Smooth muscle cell (in vitro differentiated cells): Measurements from ENCODE around the gene SHISAL1. TPM values are rescaled to one million over a fixed set of nuclear protein-coding genes. Genes with fewer than 3 reads are reported as not detected.

Source experiments
- DNase-seq: peaks from one replicate; lab custom pipeline; 2025; ENCODE audit not compliant: unreplicated experiment; lab: John Stamatoyannopoulos, UW
- H2AFZ ChIP-seq: fragments of 200-600 bp; sonication (generic); 2 replicates; pipeline ENCODE4 v1.6.0; 2016; ENCODE audit warnings: antibody characterized with exemption, low read depth, mild to moderate bottlenecking
- H3F3A ChIP-seq: fragments of 200-600 bp; sonication (generic); 2 replicates; pipeline ENCODE4 v1.6.0; 2017; ENCODE audit warnings: antibody characterized with exemption, low read depth
- H3K27ac ChIP-seq: fragments of 200-600 bp; sonication (generic); 2 replicates; pipeline ENCODE4 v1.5.1; 2016; ENCODE audit warnings: low read depth, mild to moderate bottlenecking
- H3K27me3 ChIP-seq: fragments of 200-600 bp; sonication (generic); 2 replicates; pipeline ENCODE4 v1.6.1; 2016; ENCODE audit warnings: low read depth, mild to moderate bottlenecking
- H3K36me3 ChIP-seq: fragments of 200-600 bp; sonication (generic); 2 replicates; pipeline ENCODE4 v1.5.1; 2016; ENCODE audit warnings: low read depth
- H3K4me1 ChIP-seq: fragments of 200-600 bp; sonication (generic); 2 replicates; pipeline ENCODE4 v1.5.1; 2016; ENCODE audit warnings: low read depth
- H3K4me2 ChIP-seq: fragments of 200-600 bp; sonication (generic); 2 replicates; pipeline ENCODE4 v1.6.0; 2016; ENCODE audit warnings: mild to moderate bottlenecking
- H3K4me3 ChIP-seq: fragments of 200-600 bp; sonication (generic); 2 replicates; pipeline ENCODE4 v1.5.1; 2016; ENCODE audit warnings: mild to moderate bottlenecking
- H3K79me2 ChIP-seq: fragments of 200-600 bp; sonication (generic); 2 replicates; pipeline ENCODE4 v1.6.0; 2016; ENCODE audit warnings: low read depth, mild to moderate bottlenecking
- H3K9ac ChIP-seq: fragments of 200-600 bp; sonication (generic); 2 replicates; pipeline ENCODE4 v1.6.0; 2016; ENCODE audit warnings: low read depth
- H3K9me3 ChIP-seq: fragments of 200-600 bp; sonication (generic); replicated peaks from 2 replicates; pipeline ENCODE4 v1.5.1; 2016; ENCODE audit warnings: low read depth
- H4K20me1 ChIP-seq: fragments of 200-600 bp; sonication (generic); 2 replicates; pipeline ENCODE4 v1.6.0; 2016; ENCODE audit warnings: low read depth
- CTCF ChIP-seq: fragments of 200-600 bp; sonication (generic); IDR thresholded peaks from 2 replicates; pipeline ENCODE4 v1.5.1; 2017; ENCODE audit warnings: borderline replicate concordance, mild to moderate bottlenecking, antibody characterized with exemption; ENCODE audit not compliant: insufficient read depth, poor library complexity, severe bottlenecking
- WGBS: methylation state at CpG from one replicate; pipeline ENCODE4 v1.1.7; 2016; ENCODE audit warnings: low lambda C conversion rate; 5-methylcytosine and 5-hydroxymethylcytosine counted together
- polyA plus RNA-seq: library from polyadenylated mRNA; unstranded; fragments of >200 nt; fragmentation: Nextera tagmentation; extraction: Ambion mirVana; gene quantifications from 2 replicates; pipeline ENCODE4 v1.2.1, GENCODE V29; 2016
- total RNA-seq: library from RNA; depleted of rRNA; stranded (reverse); fragments of >200 nt; gene quantifications from 2 replicates; pipeline ENCODE4 v1.2.3, GENCODE V29; 2014

The SHISAL1 gene
- total and polyA plus RNA-seq, 2 experiments from 2014 or later, result 0.78 to 1.9 TPM

DNA sequence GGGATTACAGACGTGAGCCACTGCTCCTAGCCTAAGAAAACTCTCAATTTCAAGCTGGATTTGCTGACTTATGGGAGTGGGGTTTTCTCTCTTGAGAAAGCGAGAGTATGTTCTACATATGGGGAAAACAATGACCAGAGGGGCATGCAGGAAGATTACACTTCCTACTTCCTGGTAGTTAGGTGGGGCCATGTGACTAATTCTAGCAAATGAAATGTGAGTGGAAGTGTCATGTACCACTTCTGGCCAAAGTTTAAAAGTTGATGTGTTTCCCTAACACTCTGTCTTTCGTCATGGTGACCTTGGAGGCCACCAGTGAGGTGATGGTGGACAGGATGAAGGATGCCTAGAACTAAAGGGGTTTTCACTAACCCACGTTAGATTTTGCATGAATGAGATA, 81.5 kb downstream of the SHISAL1 start:
- no peaks in the 10 kb centered on the region for H3K4me1 ChIP-seq
- no peaks in the 10 kb centered on the region for H3F3A ChIP-seq
- no peak overlapping the region for H3K27ac ChIP-seq
- no peak overlapping the region for H3K4me2 ChIP-seq
- no peaks in the 10 kb centered on the region for H3K27me3 ChIP-seq
- no peak for DNase-seq
- H3K9ac ChIP-seq, result no peak overlapping the region
- no peak overlapping the region for H3K4me3 ChIP-seq
- no peak overlapping the region for H2AFZ ChIP-seq
- no peaks in the 10 kb centered on the region for H3K79me2 ChIP-seq
- no peak for TF ChIP-seq CTCF
- no peaks in the 10 kb centered on the region for H3K36me3 ChIP-seq
- no peaks in the 10 kb centered on the region for H4K20me1 ChIP-seq
- no peaks in the 10 kb centered on the region for H3K9me3 ChIP-seq
- 87% methylated on average over 4 of the region's 4 CpGs for WGBS

- no peak for TF ChIP-seq CTCF
- H3K27ac ChIP-seq, result no peak overlapping the region
- H3K4me1 ChIP-seq, result no peaks in the 10 kb centered on the region
- WGBS, result 91% methylated on average over 2 of the region's 2 CpGs
- H3K9ac ChIP-seq, result no peak overlapping the region
- no peaks in the 10 kb centered on the region for H4K20me1 ChIP-seq
- H3K79me2 ChIP-seq, result no peaks in the 10 kb centered on the region
- no peaks in the 10 kb centered on the region for H3K36me3 ChIP-seq
- no peaks in the 10 kb centered on the region for H3F3A ChIP-seq
- H3K27me3 ChIP-seq, result no peaks in the 10 kb centered on the region
- H3K4me2 ChIP-seq, result no peak overlapping the region
- H3K9me3 ChIP-seq, result no peaks in the 10 kb centered on the region
- H2AFZ ChIP-seq, result no peak overlapping the region
- no peak for DNase-seq
- H3K4me3 ChIP-seq, result no peak overlapping the region
These were observed 82.9 kb downstream of the SHISAL1 start for GRCh38 chr22:44229809-44230208.

GRCh38 chr22:44229331-44229730, 83.4 kb downstream of the SHISAL1 start:
- no peak overlapping the region for H3K4me3 ChIP-seq
- H3F3A ChIP-seq, result no peaks in the 10 kb centered on the region
- no peak overlapping the region for H2AFZ ChIP-seq
- no peak overlapping the region for H3K27ac ChIP-seq
- H3K4me1 ChIP-seq, result no peaks in the 10 kb centered on the region
- DNase-seq, result no peak
- H3K4me2 ChIP-seq, result no peak overlapping the region
- H3K9ac ChIP-seq, result no peak overlapping the region
- no peaks in the 10 kb centered on the region for H3K9me3 ChIP-seq
- no peak for TF ChIP-seq CTCF
- no peaks in the 10 kb centered on the region for H3K36me3 ChIP-seq
- H3K27me3 ChIP-seq, result no peaks in the 10 kb centered on the region
- H3K79me2 ChIP-seq, result no peaks in the 10 kb centered on the region
- WGBS, result 88% methylated on average over 3 of the region's 3 CpGs
- no peaks in the 10 kb centered on the region for H4K20me1 ChIP-seq

DNA sequence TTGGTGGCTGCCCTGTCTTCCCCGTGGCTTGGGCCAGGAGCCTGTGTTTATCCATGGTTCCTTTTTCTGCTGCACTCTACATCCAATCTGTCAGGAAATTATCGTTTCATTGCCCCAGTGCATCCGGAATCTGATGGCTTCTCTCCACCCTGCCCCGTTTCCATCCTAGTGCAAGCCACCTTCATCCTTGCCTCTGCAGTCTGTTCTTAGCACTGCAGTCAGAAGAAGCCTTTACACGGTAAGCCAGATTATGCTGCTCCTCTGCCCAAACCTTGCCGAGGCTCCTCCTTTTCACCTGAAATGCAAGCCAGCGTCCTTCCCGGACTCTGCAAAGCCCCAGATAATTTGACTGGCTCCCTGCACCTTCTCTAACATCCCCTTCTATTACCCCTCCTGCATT, 86.9 kb downstream of the SHISAL1 start:
- Histone ChIP-seq H3K9me3 (no peaks in the 10 kb centered on the region), H3K4me1 (no peaks in the 10 kb centered on the region), H3K4me3 (no peak overlapping the region), H3K36me3 (no peaks in the 10 kb centered on the region), H3K79me2 (no peaks in the 10 kb centered on the region), H3K4me2 (no peak overlapping the region), H3F3A (no peaks in the 10 kb centered on the region), H2AFZ (no peak overlapping the region), H3K27me3 (no peaks in the 10 kb centered on the region), H4K20me1 (no peaks in the 10 kb centered on the region), H3K9ac (no peak overlapping the region), H3K27ac (no peak overlapping the region)
- TF ChIP-seq CTCF, result no peak
- DNase-seq, result no peak
- 88% methylated on average over 8 of the region's 8 CpGs for WGBS
